HG02852 (cell line): ENCODE results near the gene GNG12.
"Not testable (repeated sequence)": the region's sequence is repeated elsewhere in the genome, so short reads cannot be mapped to it uniquely, and the experiment has no call there.

Experiments used
- ATAC-seq: cut with Tn5 transposase; IDR thresholded peaks from one replicate; pipeline ENCODE4 v1.9.1; 2021; ENCODE audit warnings: mild to moderate bottlenecking, moderate library complexity; ENCODE audit not compliant: unreplicated experiment

GNG12 gene

GRCh38 chr1:67665307-67665706, 168.0 kb downstream of the GNG12 start:
- not testable (repeated sequence) for ATAC-seq

- ATAC-seq = no peak
These were observed 169.2 kb downstream of the GNG12 start for GRCh38 chr1:67664048-67664447.

GRCh38 chr1:67662884-67663283, 170.4 kb downstream of the GNG12 start:
- no peak for ATAC-seq

- ATAC-seq = no peak
These were observed 174.0 kb downstream of the GNG12 start for GRCh38 chr1:67659229-67659628.

- not testable (repeated sequence) for ATAC-seq
These were observed 176.1 kb downstream of the GNG12 start for GRCh38 chr1:67657152-67657551.

GRCh38 chr1:67655581-67655980, 177.7 kb downstream of the GNG12 start:
- ATAC-seq = no peak

- no peak for ATAC-seq
These were observed 180.0 kb downstream of the GNG12 start for GRCh38 chr1:67653304-67653703.

- ATAC-seq = no peak
These were observed 180.5 kb downstream of the GNG12 start for GRCh38 chr1:67652800-67653199.
